Choroid plexus epithelial cell (primary cell): Measurements from ENCODE around the gene SCN1B.
A peak's percentile ranks its signal among the peaks of the same experiment; 100 is the strongest.

Experiments used
- DNase-seq: peaks from one replicate; pipeline ENCODE4 v3.0.0-alpha.2; 2010; ENCODE audit warnings: low read depth
- H3K4me3 ChIP-seq: 2 replicates; pipeline ENCODE4 v1.5.1; 2011; ENCODE audit warnings: low read depth, mild to moderate bottlenecking, control low read depth, low read length, moderate library complexity
- CTCF ChIP-seq: conservative IDR thresholded peaks from 2 replicates; pipeline ENCODE4 v1.5.1; 2011; ENCODE audit warnings: low read depth, mild to moderate bottlenecking, control low read depth, inconsistent platforms, low read length, moderate library complexity

SCN1B gene

GRCh38 chr19:35029737-35030256 is 473 bp upstream of the SCN1B start:
- no peak for TF ChIP-seq CTCF
- peak overlapping the region; percentile 60 for H3K4me3 ChIP-seq
- no peak for DNase-seq

- DNase-seq, result peak; percentile 44
- TF ChIP-seq CTCF, result no peak
- peak overlapping the region; percentile 60 for H3K4me3 ChIP-seq
Observed at GRCh38 chr19:35031072-35031881, 1.0 kb downstream of the SCN1B start.

- H3K4me3 ChIP-seq, result no peak overlapping the region
- TF ChIP-seq CTCF, result no peak
- DNase-seq, result no peak
Observed at GRCh38 chr19:35032356-35032865, 2.1 kb downstream of the SCN1B start.

GRCh38 chr19:35033067-35034004 is 3.1 kb downstream of the SCN1B start:
- TF ChIP-seq CTCF, result no peak
- no peak for DNase-seq

GRCh38 chr19:35034005-35034502 is 3.8 kb downstream of the SCN1B start:
- TF ChIP-seq CTCF, result no peak
- no peak for DNase-seq
- no peak overlapping the region for H3K4me3 ChIP-seq

More at GRCh38 chr19:35033067-35034004, 3.1 kb downstream of the SCN1B start:
- H3K4me3 ChIP-seq, result no peak overlapping the region

- no peak for TF ChIP-seq CTCF
- no peak for DNase-seq
- no peak overlapping the region for H3K4me3 ChIP-seq
Observed at GRCh38 chr19:35034588-35035382, 4.5 kb downstream of the SCN1B start.
